HG02970 (cell line): ENCODE results near the gene ZNF814.
A peak's percentile ranks its signal among the peaks of the same experiment; 100 is the strongest.
"Not testable (repeated sequence)": the region's sequence is repeated elsewhere in the genome, so short reads cannot be mapped to it uniquely, and the experiment has no call there.

Experiments used
- ATAC-seq: cut with Tn5 transposase; IDR thresholded peaks from one replicate; pipeline ENCODE4 v1.9.1; 2021; ENCODE audit warnings: mild to moderate bottlenecking, moderate library complexity, moderate number of reproducible peaks; ENCODE audit not compliant: unreplicated experiment, low FRiP score

ZNF814 gene

GRCh38 chr19:57819475-57820148 lies 69.2 kb downstream of the ZNF814 start:
- peak; percentile 80 for ATAC-seq

GRCh38 chr19:57818378-57818777 lies 70.5 kb downstream of the ZNF814 start:
- ATAC-seq: no peak

GRCh38 chr19:57817976-57818375 lies 70.9 kb downstream of the ZNF814 start:
- no peak for ATAC-seq

GRCh38 chr19:57816652-57817051 lies 72.2 kb downstream of the ZNF814 start:
- no peak for ATAC-seq

GRCh38 chr19:57815247-57816075 lies 73.4 kb downstream of the ZNF814 start:
- ATAC-seq: no peak

GRCh38 chr19:57814505-57815246 lies 74.2 kb downstream of the ZNF814 start, which contains the start of gene ZNF552:
ZNF552 (minus strand) TSS chr19:57814913; CDS start chr19:57814743, 170 bp downstream.
- no peak for ATAC-seq

DNA sequence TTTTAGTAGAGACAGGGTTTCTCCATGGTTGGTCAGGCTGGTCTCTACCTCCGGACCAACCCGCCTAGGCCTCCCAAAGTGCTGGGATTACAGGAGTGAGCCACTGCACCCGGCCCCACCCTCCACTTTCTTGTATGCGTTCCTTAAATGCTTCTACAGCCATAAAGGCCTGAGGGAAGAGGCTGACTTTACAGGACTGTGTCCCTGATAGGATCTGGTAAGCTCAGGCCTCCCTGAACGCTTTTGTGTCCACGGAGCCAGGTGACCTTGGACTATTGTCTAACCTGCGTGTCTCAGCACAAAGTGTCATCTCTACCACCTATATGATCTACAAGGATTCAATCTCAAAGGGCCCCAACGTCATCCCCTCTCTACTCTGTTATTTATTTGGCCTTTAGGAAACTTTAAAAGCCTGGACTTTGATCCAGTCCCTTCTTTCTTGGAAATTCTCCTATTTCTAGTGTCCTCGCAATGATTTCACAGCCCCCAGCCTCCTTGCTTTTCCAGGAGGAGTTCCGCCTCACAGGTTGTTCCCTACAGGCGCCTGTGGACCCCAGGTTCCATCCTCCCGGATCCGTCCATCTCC lies 74.8 kb downstream of the ZNF814 start:
- no peak for ATAC-seq

- ATAC-seq: not testable (repeated sequence)
Observed at GRCh38 chr19:57812975-57813820, 75.6 kb downstream of the ZNF814 start.

GRCh38 chr19:57812226-57812625 lies 76.6 kb downstream of the ZNF814 start:
- ATAC-seq: no peak

DNA sequence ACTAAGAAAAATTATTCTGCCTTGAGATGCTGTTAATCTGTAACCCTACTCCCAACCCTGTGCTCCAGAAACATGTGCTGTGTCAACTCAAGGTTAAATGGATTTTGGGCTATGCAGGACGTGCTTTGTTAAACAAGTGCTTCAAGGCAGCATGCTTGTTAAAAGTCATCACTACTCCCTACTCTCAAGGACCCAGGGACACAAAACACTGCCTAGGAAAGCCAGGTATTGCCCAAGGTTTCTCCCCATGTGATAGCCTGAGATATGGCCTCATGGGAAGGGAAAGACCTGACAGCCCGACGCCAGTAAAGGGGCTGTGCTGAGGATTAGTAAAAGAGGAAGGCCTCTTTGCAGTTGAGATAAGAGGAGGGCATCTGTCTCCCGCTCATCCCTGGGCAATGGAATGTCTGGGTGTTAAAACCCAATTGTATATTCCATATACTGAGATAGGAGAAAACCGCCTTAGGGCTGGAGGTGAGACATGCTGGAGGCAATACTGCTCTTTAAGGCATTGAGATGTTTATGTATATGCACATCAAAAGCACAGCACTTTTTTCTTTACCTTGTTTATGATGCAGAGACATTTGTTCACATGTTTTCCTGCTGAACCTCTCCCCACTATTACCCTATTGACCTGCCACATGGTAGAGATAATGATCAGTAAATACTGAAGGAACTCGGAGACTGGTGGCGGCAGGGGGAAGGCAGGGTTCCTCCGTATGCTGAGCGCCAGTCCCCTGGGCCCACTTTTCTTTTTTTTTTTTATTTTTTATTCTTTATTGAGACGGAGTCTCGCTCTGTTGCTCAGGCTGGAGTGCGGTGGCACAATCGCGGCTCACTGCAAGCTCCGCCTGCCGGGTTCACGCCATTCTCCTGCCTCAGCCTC lies 78.2 kb downstream of the ZNF814 start:
- ATAC-seq: not testable (repeated sequence)

DNA sequence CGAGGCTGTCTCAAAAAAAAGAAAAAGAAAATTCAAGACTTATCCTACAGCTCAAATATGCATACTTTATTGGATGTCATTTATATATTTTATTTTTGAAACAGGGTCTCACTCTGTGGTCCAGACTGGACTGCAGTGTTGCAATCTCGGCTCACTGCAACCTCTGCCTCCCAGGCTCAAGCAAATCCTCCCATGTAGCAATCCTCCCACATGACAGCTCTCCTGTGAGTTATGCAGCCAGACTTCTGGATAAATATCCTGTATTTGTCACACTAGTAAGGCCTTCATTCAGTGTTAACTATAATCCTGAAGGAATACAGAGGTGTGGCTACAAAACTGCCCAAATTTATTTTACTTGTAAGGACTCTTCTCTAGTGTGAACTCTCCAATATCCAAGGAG lies 81.3 kb downstream of the ZNF814 start:
- no peak for ATAC-seq

- ATAC-seq: no peak
Observed at GRCh38 chr19:57803594-57804325, 85.1 kb downstream of the ZNF814 start.

GRCh38 chr19:57803265-57803593 lies 85.6 kb downstream of the ZNF814 start:
- no peak for ATAC-seq

GRCh38 chr19:57802269-57802668 lies 86.6 kb downstream of the ZNF814 start:
- ATAC-seq: no peak

DNA sequence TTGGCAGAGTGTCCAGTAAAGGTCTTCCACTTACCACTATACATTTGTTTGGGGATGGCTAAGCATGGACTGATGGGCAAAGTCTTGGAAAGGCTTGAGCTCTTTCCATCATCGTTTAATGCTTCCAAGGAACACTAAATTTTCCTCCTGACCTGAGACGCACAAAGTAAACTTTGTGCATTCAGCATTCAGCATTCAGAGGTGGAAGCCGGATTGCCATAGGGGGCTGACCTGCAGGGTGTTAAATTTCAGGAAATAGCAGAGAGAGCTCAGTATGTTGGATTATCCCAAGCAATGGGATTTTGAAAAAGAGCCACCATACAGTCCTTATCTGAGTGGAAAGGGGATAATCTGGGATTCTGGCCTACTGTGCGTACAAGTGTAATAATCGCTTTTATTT lies 88.1 kb downstream of the ZNF814 start:
- no peak for ATAC-seq
